Transverse colon (tissue), 4 donors: ENCODE measurements around the gene PUM1. TPM values are rescaled to one million over a fixed set of nuclear protein-coding genes. Genes with fewer than 3 reads are reported as not detected.

Source experiments
- DNase-seq: peaks from one replicate; pipeline ENCODE4 v3.0.0-alpha.2; 2019
- H3K27ac ChIP-seq, 4 donors: fragments of 200-600 bp; sonication (generic); 2 replicates each; pipeline ENCODE4 v1.5.1; 2016 to 2018; ENCODE audit warnings: inconsistent platforms in 4 of 4
- H3K27me3 ChIP-seq: fragments of 200-600 bp; sonication (generic); 2 replicates; pipeline ENCODE4 v1.5.1; 2017; ENCODE audit warnings: inconsistent platforms
- H3K36me3 ChIP-seq, 4 donors: fragments of 200-600 bp; sonication (generic); 2 replicates each; pipeline ENCODE4 v1.5.1; 2017 to 2019; ENCODE audit warnings: inconsistent platforms in 4 of 4
- H3K4me1 ChIP-seq, 4 donors: fragments of 200-600 bp; sonication (generic); 2 replicates each; pipeline ENCODE4 v1.5.1; 2017 to 2020; ENCODE audit warnings: inconsistent platforms in 4 of 4
- H3K4me3 ChIP-seq, 4 donors: fragments of 200-600 bp; sonication (generic); 1 replicate in 1 of 4; 2 replicates in 3 of 4; pipeline versions ENCODE4 v1.5.1 to v1.6.1; 2017 to 2019; ENCODE audit warnings: inconsistent platforms in 4 of 4
- H3K9me3 ChIP-seq, 2 donors: fragments of 200-600 bp; sonication (generic); 2 replicates each; pipeline ENCODE4 v1.5.1; 2017 to 2019; ENCODE audit warnings: inconsistent platforms in 2 of 2
- EP300 ChIP-seq: sonication (generic); formaldehyde crosslinking; IDR thresholded peaks from one replicate; pipeline ENCODE4 v1.6.1; 2017; ENCODE audit warnings: antibody characterized with exemption, low read depth
- POLR2A ChIP-seq: fragments of 450-650 bp; IDR thresholded peaks from one replicate; pipeline ENCODE4 v1.6.1; 2016; ENCODE audit warnings: antibody characterized with exemption, mild to moderate bottlenecking, moderate library complexity
- POLR2AphosphoS5 ChIP-seq, 3 donors: sonication (generic); formaldehyde crosslinking; IDR thresholded peaks; one replicate each; pipeline ENCODE4 v1.6.1; 2016; ENCODE audit warnings: antibody characterized with exemption in 3 of 3
- WGBS, 2 donors: methylation state at CpG; one replicate each; pipeline ENCODE4 v1.1.5; 2018; ENCODE audit warnings: low coverage in 1 of 2; 5-methylcytosine and 5-hydroxymethylcytosine counted together
- in situ Hi-C, 4 donors: fragments of 200-750 bp; cut with MboI; loops; one replicate each; pipeline versions ENCODE4 v1.15.0 to v1.15.1; 2017; ENCODE audit warnings: low sequenced_read_pairs in 3 of 4, low pct_ligation_motif_present in 1 of 4, low pct_unique_long_range_greater_than_20kb in 1 of 4
- intact Hi-C: fragments of 100-400 bp; cut with DNase I; formaldehyde crosslinking; loops from one replicate; pipeline ENCODE4 v1.15.1; 2023; ENCODE audit warnings: low total_unique reads
- total RNA-seq, 4 donors: library from RNA; depleted of rRNA; stranded (reverse); fragments of >200 nt; gene quantifications; one replicate each; pipeline ENCODE4 v1.1.0, GENCODE V29; 2016
- TF ChIP-seq, protein P1 (sequence below), 5 experiments: fragments of 200-600 bp in 3 of 5; fragments of 450-650 bp in 2 of 5; sonication (generic) in 3 of 5; IDR thresholded peaks; 1 replicate in 2 of 5; 2 replicates in 3 of 5; pipeline ENCODE4 v1.5.1; 2016 to 2017; ENCODE audit warnings: antibody characterized with exemption in 5 of 5, inconsistent platforms in 3 of 5, mild to moderate bottlenecking in 2 of 5, moderate library complexity in 1 of 5

PUM1 gene
- total RNA-seq, 4 donors from 2014 or later = 73.6 to 201 (median 78.5) TPM

- TF ChIP-seq EP300 = no peak
- TF ChIP-seq POLR2A = no peak
- TF ChIP-seq, protein P1, sequence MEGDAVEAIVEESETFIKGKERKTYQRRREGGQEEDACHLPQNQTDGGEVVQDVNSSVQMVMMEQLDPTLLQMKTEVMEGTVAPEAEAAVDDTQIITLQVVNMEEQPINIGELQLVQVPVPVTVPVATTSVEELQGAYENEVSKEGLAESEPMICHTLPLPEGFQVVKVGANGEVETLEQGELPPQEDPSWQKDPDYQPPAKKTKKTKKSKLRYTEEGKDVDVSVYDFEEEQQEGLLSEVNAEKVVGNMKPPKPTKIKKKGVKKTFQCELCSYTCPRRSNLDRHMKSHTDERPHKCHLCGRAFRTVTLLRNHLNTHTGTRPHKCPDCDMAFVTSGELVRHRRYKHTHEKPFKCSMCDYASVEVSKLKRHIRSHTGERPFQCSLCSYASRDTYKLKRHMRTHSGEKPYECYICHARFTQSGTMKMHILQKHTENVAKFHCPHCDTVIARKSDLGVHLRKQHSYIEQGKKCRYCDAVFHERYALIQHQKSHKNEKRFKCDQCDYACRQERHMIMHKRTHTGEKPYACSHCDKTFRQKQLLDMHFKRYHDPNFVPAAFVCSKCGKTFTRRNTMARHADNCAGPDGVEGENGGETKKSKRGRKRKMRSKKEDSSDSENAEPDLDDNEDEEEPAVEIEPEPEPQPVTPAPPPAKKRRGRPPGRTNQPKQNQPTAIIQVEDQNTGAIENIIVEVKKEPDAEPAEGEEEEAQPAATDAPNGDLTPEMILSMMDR (IDR thresholded peaks at IDR 0.05) = no peak
- H3K9me3 ChIP-seq = no peaks in the 10 kb centered on the region
- DNase-seq = no peak
- peaks cover 8 to 43% (median 36%) of the 10 kb centered on the region in 4 donors for H3K4me1 ChIP-seq
- H3K27me3 ChIP-seq = no peaks in the 10 kb centered on the region
- 84% methylated on average over 6 of the region's 6 CpGs; no CpG with 5 or more reads in 1 of the 2 donors for WGBS, 2 donors
- in situ Hi-C loops (no loop called here), intact Hi-C loops (no loop called here)
- H3K36me3 ChIP-seq = no peaks in the 10 kb centered on the region
- H3K4me3 ChIP-seq = no peak overlapping the region
- peak overlapping the region; percentile 11 to 93 (median 70) for H3K27ac ChIP-seq
Observed at GRCh38 chr1:30892671-30893073, 172.8 kb downstream of the PUM1 start.

DNA sequence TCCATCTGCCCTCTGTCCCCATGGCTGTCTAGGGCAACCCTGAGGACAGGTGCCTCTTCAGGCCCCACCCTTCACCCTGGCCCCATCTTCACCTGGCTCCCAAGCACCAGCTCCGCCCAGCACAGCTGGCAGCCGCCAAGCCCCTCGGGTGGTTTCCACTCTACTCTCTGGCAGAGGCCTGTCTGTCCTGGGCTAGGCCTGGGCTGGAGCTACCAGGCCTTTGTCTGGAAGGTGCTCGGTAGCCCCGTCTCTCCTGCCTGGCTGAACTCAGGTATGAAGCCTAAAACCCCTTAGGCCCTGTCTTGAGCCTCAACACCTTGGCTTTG is 174.3 kb downstream of the PUM1 start:
- Histone ChIP-seq H3K4me1 (peaks cover 8 to 52% (median 39%) of the 10 kb centered on the region in 4 donors), H3K9me3 (no peaks in the 10 kb centered on the region), H3K36me3 (no peaks in the 10 kb centered on the region), H3K27ac (peak overlapping the region; percentile 7 to 93 (median 88)), H3K4me3 (no peak overlapping the region), H3K27me3 (no peaks in the 10 kb centered on the region)
- 84% methylated on average over 5 of the region's 5 CpGs; no CpG with 5 or more reads in 1 of the 2 donors for WGBS, 2 donors
- TF ChIP-seq POLR2AphosphoS5 (IDR thresholded peaks at IDR 0.05) = no peak
- no peak for TF ChIP-seq EP300
- TF ChIP-seq, protein P1 (IDR thresholded peaks at IDR 0.05) = no peak
- TF ChIP-seq POLR2A = no peak
- in situ Hi-C loops = no loop called here
- intact Hi-C loops = no loop called here
- no peak for DNase-seq

- TF ChIP-seq POLR2A (no peak), POLR2AphosphoS5 (IDR thresholded peaks at IDR 0.05) (no peak), EP300 (no peak)
- TF ChIP-seq, protein P1 (IDR thresholded peaks at IDR 0.05) = no peak
- H3K4me1 ChIP-seq = peaks cover 8 to 49% (median 35%) of the 10 kb centered on the region in 4 donors
- no peak for DNase-seq
- no peak overlapping the region for H3K4me3 ChIP-seq
- in situ Hi-C loops = no loop called here
- no peaks in the 10 kb centered on the region for H3K36me3 ChIP-seq
- peak overlapping the region; percentile 7 to 93 (median 88) for H3K27ac ChIP-seq
- intact Hi-C loops = no loop called here
- H3K27me3 ChIP-seq = no peaks in the 10 kb centered on the region
- 33 to 65% methylated on average over 3 to 9 of the region's 10 CpGs for WGBS, 2 donors
- H3K9me3 ChIP-seq = no peaks in the 10 kb centered on the region
Observed at GRCh38 chr1:30890502-30891226, 174.9 kb downstream of the PUM1 start.

- WGBS, 2 donors = 73% methylated on average over 5 of the region's 5 CpGs; no CpG with 5 or more reads in 1 of the 2 donors
- Histone ChIP-seq H3K27ac (peak overlapping the region; percentile 71 to 93 (median 88)), H3K36me3 (no peaks in the 10 kb centered on the region), H3K4me1 (peaks cover 8 to 49% (median 30%) of the 10 kb centered on the region in 4 donors), H3K4me3 (no peak overlapping the region), H3K9me3 (no peaks in the 10 kb centered on the region), H3K27me3 (no peaks in the 10 kb centered on the region)
- in situ Hi-C loops (no loop called here), intact Hi-C loops (loop anchor here (5.0 kb wide), 1 partner anchor 72 kb away; no protein-coding TSS in a partner anchor)
- no peak for DNase-seq
- TF ChIP-seq POLR2AphosphoS5 (IDR thresholded peaks at IDR 0.05) = no peak
- TF ChIP-seq, protein P1 (IDR thresholded peaks at IDR 0.05) = no peak
- no peak for TF ChIP-seq EP300
- TF ChIP-seq POLR2A = no peak
Observed at GRCh38 chr1:30889511-30889910, 176.0 kb downstream of the PUM1 start.
